GM12864 (cell line): Measurements from ENCODE around the gene KMT2C.
"Not testable (repeated sequence)": the region's sequence is repeated elsewhere in the genome, so short reads cannot be mapped to it uniquely, and the experiment has no call there.

Experiments used
- DNase-seq: peaks from one replicate; pipeline ENCODE4 v3.0.0-alpha.2; 2011; ENCODE audit warnings: low read depth
- H3K4me3 ChIP-seq: 2 replicates; pipeline ENCODE4 v1.5.1; 2011; ENCODE audit warnings: mild to moderate bottlenecking, low read depth, low read length, control low read depth
- TF ChIP-seq, protein P1 (sequence below): IDR thresholded peaks from 2 replicates; pipeline ENCODE4 v1.5.1; 2011; ENCODE audit warnings: low read depth, mild to moderate bottlenecking, moderate library complexity, low read length, control low read depth, inconsistent platforms; ENCODE audit errors: missing control alignments

Gene KMT2C

DNA sequence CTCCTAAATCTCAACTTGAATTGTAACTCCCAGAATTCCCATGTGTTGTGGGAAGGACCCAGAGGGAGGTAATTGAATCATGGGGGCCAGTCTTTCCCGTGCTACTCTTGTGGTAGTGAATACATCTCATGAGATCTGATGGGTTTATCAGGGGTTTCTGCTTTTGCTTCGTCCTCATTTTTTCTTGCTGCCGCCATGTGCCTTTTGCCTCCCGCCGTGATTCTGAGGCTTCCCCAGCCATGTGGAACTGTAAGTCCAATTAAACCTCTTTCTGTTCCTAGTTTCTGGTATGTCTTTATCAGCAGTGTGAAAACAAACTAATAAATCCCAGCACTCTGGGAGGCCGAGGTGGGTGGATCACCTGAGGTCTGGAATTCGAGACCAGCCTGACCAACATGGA is 33.8 kb upstream of the KMT2C start:
- H3K4me3 ChIP-seq, DNase-seq: not testable (repeated sequence)

DNA sequence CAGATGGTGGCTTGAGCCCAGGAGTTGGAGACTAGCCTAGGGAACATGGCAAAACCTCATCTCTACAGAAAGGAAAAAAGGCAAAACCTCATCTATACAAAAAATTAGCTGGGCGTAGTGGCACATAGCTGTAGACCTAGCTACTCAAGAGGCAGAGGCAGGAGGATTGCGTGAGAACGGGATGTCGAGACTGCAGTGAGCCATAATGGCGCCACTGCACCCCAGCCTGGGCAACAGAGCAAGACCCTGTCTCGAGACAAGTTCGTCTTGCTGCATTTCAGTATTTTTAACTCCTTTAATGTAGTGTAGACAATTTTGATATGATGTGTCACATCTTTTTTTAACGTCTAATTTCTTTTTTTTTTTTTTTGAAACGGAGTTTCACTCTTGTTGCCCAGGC is 31.4 kb upstream of the KMT2C start:
- H3K4me3 ChIP-seq = no peak overlapping the region
- TF ChIP-seq, protein P1, sequence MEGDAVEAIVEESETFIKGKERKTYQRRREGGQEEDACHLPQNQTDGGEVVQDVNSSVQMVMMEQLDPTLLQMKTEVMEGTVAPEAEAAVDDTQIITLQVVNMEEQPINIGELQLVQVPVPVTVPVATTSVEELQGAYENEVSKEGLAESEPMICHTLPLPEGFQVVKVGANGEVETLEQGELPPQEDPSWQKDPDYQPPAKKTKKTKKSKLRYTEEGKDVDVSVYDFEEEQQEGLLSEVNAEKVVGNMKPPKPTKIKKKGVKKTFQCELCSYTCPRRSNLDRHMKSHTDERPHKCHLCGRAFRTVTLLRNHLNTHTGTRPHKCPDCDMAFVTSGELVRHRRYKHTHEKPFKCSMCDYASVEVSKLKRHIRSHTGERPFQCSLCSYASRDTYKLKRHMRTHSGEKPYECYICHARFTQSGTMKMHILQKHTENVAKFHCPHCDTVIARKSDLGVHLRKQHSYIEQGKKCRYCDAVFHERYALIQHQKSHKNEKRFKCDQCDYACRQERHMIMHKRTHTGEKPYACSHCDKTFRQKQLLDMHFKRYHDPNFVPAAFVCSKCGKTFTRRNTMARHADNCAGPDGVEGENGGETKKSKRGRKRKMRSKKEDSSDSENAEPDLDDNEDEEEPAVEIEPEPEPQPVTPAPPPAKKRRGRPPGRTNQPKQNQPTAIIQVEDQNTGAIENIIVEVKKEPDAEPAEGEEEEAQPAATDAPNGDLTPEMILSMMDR = no peak
- DNase-seq = no peak

DNA sequence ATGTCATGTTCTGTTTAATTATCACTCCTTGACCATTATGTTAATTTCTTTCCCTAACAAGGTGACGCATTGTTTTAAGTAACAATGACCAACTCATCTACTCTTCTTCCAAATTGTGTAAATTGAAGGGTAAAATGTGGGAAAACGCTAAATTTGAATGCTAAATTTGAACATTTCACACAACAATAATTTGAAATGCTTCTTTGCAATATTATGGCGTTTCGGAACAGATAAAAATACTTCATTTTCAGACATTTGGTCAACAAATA is 29.2 kb upstream of the KMT2C start:
- TF ChIP-seq, protein P1 = no peak
- DNase-seq = no peak
- peak overlapping the region; percentile 94 for H3K4me3 ChIP-seq

DNA sequence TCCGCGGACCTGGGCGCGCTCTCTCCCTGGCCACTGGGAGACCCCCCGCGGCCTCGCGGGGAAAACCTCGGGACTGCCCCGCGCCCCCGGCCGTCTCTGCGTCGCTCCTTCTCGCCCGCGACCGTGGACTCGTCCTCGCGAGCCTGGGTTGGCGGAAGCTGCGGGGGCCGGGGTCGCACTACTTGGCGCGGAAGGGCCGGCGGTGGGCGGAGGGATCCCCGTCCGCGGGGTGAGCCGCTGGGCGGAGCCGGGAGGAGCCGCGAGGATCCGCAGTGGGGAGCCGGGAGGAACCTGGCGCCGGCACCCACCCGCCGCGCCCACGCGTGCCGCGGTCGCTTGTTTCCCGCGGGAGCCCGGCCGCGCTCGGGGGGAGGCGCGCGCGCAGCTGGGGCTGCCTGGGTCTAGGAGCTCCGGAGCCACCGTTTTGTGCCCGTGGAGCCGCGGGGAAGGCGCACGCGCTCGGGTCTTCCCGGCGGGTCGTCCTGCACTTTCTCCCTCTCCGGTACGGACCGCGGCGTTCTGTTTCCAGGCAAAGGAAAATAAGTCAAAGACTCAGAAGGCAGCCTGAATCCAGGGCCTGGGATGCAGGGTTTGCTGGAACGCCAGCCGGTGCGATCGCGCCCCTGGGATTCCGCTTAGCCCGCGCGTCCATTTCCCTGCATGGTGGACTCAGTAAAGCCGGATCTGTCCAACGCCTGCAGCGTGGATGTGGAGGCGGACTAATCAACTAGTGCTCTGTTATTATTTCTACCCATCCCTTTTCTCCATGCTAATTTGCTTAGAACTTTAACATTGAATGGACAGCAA is 28.7 kb upstream of the KMT2C start:
- DNase-seq = peak; percentile 37
- peak overlapping the region; percentile 94 for H3K4me3 ChIP-seq
- TF ChIP-seq, protein P1 = no peak

DNA sequence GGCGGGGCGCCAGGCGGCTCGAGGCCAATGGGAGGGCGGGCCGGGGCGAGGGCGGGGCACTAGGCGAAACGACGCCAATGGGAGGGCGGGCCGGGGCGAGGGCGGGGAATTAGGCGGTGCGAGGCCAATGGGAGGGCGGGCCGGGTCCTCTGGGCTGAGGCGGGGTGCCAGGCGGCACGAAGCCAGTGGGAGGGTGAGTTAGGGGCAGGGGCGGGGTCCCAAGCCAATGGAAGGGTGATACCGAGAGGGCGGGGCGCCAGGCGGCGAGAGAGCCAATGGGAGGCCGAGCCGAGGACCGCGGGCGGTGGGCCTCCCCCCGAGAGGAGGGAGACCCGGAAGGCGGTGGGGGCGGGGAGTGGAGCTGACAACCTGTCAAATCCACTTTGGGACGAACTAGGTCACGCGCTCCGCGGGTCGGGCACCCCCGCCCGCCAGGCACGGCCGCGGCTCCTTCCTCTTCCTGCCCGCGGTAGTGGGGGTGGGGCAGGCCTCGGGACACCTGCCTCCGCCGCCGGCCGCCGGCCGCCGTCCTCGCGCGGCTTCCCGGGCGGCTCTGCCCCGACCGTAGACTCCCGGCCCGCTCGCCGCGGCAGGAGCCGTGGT is 28.0 kb upstream of the KMT2C start:
- TF ChIP-seq, protein P1 = no peak
- DNase-seq = peak; percentile 97
- H3K4me3 ChIP-seq = peak overlapping the region; percentile 94

DNA sequence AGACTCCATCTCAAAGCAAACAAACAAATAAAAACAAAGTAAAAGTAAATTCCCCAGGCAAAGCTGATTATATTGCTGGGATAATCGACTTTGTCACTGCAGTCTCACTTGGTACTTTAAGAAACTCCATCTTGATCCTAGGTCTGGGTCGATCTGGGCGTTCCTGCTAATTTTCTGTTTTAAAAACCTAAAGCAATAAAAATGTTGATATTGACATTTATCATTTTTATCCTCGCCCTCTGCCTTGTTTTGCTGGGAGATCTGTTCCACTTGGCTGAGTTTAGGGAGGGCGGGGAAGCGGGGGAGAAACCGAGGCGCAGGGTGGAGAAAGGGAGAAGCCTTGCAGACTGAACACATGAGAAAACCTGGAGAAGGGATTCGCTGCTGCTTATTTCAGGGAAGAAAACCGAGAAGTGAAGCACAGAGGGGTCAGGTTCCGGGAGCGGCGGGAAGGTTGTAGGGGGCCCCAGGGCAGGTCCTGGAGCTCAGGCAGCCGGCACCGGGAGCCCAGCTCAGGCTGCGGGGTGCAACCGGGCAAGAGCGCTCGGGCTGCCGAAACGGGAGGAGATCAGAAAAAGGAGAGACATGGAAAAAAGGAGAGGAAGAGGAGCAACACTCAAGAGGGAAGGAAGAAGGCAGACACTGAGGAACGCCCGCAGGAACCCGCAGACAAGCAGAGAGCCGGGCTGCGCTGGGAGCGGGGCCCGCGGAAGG is 27.3 kb upstream of the KMT2C start:
- DNase-seq = no peak
- TF ChIP-seq, protein P1 = no peak
- peak overlapping the region; percentile 54 for H3K4me3 ChIP-seq

DNA sequence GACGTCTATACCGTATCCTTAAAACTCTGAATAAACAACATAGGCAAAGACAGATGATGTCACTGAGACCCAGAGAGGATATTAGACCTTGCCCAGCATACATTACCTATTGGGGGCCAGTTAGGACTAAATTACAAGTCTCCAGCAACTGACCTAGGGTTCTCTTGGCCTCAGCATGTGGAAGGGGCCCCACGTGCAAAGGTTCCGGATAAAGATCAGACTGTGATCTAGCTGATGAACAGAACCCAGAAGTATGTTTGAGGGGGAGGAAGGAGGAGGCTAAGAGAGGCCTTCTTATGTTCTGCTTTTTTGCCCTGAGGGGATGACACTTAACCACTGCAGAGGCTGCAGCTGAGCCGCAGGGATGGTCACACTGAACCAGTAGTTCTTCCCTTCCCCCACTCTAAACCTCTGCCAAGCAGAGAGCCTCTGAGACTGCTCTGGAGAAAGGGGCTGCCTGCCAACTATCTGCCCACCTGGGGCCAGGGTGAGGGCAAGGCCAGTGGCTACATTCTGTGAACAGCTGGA is 24.0 kb upstream of the KMT2C start:
- TF ChIP-seq, protein P1 = no peak
- H3K4me3 ChIP-seq = no peak overlapping the region
- no peak for DNase-seq
